HG03378 (cell line): Measurements from ENCODE around the gene RHOBTB1.

Experiments
- ATAC-seq: cut with Tn5 transposase; IDR thresholded peaks from one replicate; pipeline ENCODE4 v1.9.1; 2021; ENCODE audit warnings: mild to moderate bottlenecking, moderate library complexity; ENCODE audit not compliant: unreplicated experiment

Gene RHOBTB1

DNA sequence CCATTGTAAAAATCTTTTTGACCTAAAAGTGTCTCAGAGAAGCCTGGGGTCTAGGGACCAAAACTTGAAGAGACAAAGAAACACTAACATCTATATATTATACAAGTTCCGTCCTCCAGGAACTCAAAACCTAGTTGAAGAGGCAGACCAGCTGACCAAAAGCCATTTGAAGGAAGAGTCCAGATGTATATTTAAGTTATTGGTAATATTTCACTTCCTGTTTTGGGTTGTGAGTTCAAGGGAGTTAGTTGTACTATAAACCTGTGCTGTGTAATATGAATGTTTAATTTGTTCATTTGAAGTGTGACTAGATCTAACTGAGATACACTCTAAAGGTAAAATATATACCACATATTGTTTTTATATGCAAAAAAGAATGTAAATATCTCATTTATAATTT lies 120.7 kb downstream of the RHOBTB1 start:
- peak; percentile 60 for ATAC-seq

DNA sequence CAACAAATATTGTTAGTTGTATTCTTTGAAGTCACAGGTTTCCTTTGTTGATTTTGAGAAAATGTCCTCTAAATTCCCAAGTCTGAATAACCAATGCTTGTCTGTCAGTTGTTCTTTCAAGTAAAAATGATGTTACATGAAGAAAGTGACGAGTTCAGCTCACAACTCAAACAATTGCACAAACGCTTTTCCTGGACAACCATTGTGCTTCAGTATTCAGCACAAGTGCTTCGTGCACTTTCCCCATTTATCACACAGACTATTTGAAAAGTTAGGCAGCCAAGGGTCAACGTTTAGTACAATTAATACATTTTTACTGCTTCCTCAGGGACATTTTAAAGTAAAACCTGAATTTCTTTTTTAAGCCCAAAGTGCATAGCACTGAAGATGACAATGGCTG lies 121.2 kb downstream of the RHOBTB1 start:
- no peak for ATAC-seq

GRCh38 chr10:60821656-60822055 lies 122.3 kb downstream of the RHOBTB1 start:
- no peak for ATAC-seq

DNA sequence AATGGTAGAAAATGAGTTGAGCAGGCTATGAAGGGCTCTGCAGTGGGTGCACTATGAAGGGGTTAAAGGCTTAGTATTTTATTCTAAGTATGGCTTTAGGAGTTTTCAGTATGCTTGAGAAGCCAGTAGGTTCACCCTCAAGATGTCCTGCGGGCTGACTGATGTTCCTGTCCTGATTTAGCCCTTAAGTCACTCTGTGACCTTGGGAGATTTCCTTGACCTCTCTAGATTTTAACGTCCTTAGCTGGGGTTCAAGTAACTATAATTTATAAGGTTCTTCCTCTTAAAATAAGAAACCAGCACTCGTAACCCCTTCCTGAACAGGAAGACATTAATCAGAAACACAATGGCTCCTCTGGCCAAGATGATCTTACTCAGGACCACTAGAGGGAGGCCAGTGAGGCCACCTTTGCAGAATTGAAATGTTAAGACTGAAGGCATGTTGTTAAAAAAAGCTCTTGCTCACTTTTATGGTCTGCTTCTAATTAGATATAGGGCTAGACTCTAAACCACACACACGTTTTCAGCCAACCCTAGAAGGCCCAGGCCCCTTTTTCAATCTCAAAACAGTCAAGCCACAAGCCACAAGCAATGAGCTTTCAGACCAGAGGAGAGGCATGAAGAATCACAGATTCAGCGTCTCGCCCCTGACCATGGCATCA lies 123.8 kb downstream of the RHOBTB1 start:
- peak; percentile 52 for ATAC-seq
